GM10248 (cell line): Measurements from ENCODE around the gene BCAT1.
"Not testable (repeated sequence)": the region's sequence is repeated elsewhere in the genome, so short reads cannot be mapped to it uniquely, and the experiment has no call there.

Source experiments
- CTCF ChIA-PET: fragments of 300-600 bp; sonication (Branson Sonifier 250); formaldehyde crosslinking; extraction: SDS; loops from one replicate; lab custom pipeline; 2021; ENCODE audit warnings: antibody characterized with exemption; lab: Yijun Ruan, JAX
- POLR2A ChIA-PET: fragments of 350-650 bp; sonication (Branson Sonifier 250); formaldehyde crosslinking; extraction: SDS; loops from one replicate; lab custom pipeline; 2020; ENCODE audit warnings: antibody characterized with exemption; lab: Yijun Ruan, JAX
- DNase-seq: peaks from one replicate; pipeline ENCODE4 v3.0.0; 2012; ENCODE audit errors: extremely low spot score
- CTCF ChIP-seq: IDR thresholded peaks from 2 replicates; pipeline ENCODE4 v1.5.1; 2012; ENCODE audit warnings: mild to moderate bottlenecking, low read depth; ENCODE audit errors: extremely low read depth, missing control alignments, control extremely low read depth

BCAT1 gene

DNA sequence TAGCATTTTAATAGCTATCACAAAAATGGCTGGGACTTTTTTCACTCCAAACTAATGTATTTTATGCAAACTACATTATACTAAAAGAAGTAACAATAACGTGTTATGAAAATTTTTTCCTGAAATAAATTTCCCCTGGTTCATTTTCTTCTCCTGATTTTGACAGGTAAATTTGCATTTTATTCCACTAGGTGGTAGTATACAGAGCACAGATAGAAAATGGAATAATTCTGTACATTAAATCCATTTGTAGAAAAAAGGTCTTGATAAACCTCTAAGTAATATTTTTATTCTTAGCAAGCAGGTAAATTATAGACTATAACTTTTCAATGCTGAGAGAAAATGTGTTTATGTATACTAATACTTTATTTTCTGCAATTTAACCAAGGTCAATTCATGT lies 96.5 kb downstream of the BCAT1 start:
- CTCF ChIA-PET = interaction anchor here (0.6 to 8.4 kb wide), 15 partner anchors 7 to 276 kb away, joined by 3 to 57 read pairs (median 3); no protein-coding TSS in a partner anchor

GRCh38 chr12:24851883-24852282 lies 97.0 kb downstream of the BCAT1 start:
- DNase-seq, POLR2A ChIA-PET: not testable (repeated sequence)
- CTCF ChIA-PET = interaction anchor here (0.6 to 8.4 kb wide), 14 partner anchors 7 to 276 kb away, joined by 3 to 57 read pairs (median 3); no protein-coding TSS in a partner anchor

More for the DNA sequence above, 96.5 kb downstream of the BCAT1 start:
- peak; percentile 26 for TF ChIP-seq CTCF
- POLR2A ChIA-PET = no interaction called here
- DNase-seq = no peak

DNA sequence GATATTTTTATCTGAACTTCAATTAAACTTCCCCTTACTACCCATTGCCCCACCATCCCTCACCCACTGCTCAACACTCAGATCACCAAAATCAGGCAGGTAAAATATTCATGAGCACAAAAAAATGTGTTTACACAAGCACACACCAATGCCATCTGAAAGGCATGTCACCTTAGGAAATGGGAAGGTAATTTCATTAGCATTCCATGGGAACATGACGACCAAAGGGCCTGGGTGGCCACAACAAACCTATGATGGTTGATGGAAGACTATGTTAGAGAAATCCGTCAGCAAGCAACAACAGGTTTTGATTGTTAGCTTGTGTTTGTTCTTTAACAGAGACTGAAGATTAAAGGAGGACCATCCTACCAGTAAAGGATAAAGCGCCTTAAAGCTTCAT lies 97.6 kb downstream of the BCAT1 start:
- ChIA-PET POLR2A (no interaction called here), CTCF (interaction anchor here (1.2 to 8.4 kb wide), 7 partner anchors 6 to 277 kb away, joined by 3 to 57 read pairs (median 3); no protein-coding TSS in a partner anchor)

GRCh38 chr12:24850496-24850895 lies 98.4 kb downstream of the BCAT1 start:
- TF ChIP-seq CTCF = no peak
- no peak for DNase-seq
- ChIA-PET CTCF (interaction anchor here (0.7 to 8.4 kb wide), 3 partner anchors 11 to 27 kb away, joined by 3 to 57 read pairs (median 5); no protein-coding TSS in a partner anchor), POLR2A (no interaction called here)

More for the DNA sequence above, 97.6 kb downstream of the BCAT1 start:
- DNase-seq = no peak
- TF ChIP-seq CTCF = no peak

GRCh38 chr12:24848941-24849477 lies 99.9 kb downstream of the BCAT1 start:
- ChIA-PET POLR2A (no interaction called here), CTCF (interaction anchor here (1.4 kb wide), 1 partner anchor 12 kb away, joined by 3 read pairs; no protein-coding TSS in a partner anchor)
- DNase-seq = no peak
- no peak for TF ChIP-seq CTCF

DNA sequence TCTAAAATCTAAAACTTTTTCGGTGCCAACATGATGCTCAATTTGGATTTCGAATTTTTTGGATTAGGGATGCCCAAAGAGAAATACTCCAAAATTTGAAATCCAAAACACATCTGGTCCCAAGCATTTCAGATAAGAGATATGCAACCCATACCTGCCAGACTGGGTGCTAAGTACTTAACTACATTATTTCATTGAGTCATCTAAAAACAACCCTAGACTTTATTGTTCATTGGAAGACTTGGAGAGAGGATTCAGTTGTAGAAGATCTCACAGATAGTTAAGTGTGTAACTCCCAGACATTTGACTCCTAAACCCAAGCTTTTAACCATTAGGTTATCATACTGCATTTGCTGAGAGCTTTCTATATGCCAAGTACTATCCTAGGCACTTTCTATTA lies 102.2 kb downstream of the BCAT1 start:
- TF ChIP-seq CTCF = no peak
- no peak for DNase-seq
- POLR2A ChIA-PET = no interaction called here
- CTCF ChIA-PET = interaction anchor here (1.2 to 3.7 kb wide), 3 partner anchors 6 to 12 kb away, joined by 3 to 20 read pairs (median 7); no protein-coding TSS in a partner anchor

- no peak for DNase-seq
- TF ChIP-seq CTCF = no peak
- ChIA-PET CTCF (interaction anchor here (1.0 to 3.7 kb wide), 3 partner anchors 7 to 75 kb away, joined by 3 to 20 read pairs (median 7); no protein-coding TSS in a partner anchor), POLR2A (interaction anchor here (0.7 kb wide), 1 partner anchor 262 kb away, joined by 4 read pairs; no protein-coding TSS in a partner anchor)
Observed at GRCh38 chr12:24845615-24846014, 103.3 kb downstream of the BCAT1 start.
